HG03103 (cell line): ENCODE measurements around the gene VILL.
"Not testable (repeated sequence)": the region's sequence is repeated elsewhere in the genome, so short reads cannot be mapped to it uniquely, and the experiment has no call there.

Source experiments
- ATAC-seq: cut with Tn5 transposase; IDR thresholded peaks from one replicate; pipeline ENCODE4 v1.9.1; 2021; ENCODE audit warnings: low read depth; ENCODE audit not compliant: unreplicated experiment

The VILL gene

DNA sequence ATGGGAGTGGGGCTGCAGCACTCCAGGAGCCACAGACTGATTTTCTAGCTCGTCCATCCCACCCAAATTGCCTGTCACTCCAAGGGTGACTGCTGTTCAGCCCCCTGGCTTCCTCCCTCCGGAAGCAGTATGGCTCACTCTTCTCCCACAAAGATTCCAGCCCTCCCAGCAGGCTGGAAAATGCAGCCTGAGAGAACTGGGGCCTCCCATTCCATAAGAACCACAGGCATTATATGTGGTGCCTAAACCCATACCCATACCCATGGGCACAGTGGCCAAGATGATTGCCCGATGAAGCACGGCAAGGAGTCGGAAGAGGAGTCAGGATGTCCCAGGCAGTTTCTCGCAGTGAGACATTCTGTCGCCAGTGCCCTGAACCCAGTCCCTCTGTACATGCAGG lies 6.0 kb upstream of the VILL start:
- no peak for ATAC-seq

DNA sequence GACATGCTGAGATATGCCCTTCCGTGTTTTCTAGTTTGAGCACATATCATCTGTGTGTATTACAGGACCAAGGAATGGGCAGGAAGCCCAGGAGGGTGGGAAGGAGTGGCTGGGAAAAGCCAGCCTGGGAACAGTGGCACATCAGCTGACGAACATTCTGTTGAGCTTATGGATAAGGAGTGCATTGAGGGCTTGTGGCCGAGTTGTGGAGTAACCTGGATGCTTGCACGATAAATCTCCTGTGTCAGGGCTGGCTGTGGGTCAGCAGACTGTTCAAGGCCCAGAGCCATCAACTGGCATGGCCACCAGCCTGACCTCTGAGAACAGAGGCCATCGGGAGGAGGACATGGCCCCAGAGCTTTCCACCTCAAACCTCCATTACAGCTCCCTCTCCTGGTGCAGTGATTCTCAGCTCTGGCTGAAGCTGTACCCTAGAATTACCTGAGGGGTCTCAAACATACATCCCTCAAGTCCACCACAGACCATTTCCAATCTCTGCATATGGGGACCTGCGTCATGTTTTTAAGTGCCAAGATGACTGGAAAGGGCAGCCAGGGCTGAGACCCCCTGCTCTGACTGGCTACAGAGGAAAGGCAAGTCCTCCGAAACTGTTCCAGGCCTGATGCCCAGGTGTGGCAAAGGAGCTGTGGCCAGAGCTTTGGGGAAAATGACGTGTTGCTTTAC lies 4.8 kb upstream of the VILL start:
- ATAC-seq = no peak

DNA sequence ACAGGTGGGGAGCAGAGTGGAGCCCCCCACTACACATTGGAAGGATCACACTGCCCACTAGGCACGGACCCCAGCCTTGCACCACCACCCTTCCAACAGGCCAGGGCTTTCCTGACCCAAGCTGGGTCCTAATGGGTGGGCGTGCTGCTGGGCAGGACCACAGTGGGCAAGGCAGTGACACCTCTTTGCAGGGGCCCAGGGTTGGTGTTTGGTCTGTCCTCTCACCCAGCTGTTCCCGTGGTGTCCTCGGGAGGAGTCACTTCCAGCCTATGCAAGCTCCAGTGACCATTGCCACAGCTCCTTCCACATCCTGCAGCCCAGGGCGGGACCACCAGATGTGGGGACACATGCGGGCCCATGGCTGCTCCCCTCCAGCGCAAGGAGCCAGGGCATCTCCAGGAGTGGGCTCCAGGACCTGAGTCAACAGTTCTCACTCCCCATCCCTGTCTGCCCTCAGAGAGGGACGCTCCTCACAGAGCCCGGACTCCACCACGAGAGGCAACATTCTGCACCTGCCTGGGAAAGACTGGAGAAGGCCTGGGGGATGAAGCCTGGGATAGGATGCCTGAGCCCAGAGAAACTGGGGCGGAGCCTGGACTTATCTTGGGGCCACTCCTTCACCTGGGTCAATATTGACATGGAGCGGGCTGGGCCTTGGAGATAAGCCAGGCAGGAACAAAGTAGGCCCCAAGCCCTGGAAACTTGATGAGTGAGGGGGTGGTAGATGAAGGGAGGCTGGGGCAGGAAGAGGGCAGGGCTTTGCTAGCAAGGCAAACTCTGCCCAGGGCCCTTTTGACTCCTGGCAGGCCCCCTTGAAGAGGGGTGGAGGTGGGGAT lies 3.9 kb upstream of the VILL start:
- ATAC-seq = no peak

DNA sequence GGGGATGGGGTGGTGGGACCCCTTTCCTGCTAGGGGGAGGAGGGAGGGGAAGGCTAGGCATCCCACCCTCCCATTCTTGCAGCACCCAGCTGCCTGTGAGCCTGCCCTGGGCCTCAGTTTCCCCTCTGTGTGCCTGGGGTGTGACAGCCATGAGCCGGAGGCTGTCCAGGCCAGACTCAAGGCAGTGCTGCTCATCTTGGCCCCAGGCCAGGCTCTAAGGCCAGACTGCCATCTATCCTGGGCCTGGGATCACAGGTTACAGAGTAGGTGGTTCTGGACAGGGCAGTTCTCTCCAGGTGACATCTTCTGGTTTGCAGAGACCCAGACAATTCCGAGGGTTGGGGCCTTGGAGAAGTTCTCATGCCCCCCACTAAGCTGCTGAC lies 3.3 kb upstream of the VILL start:
- ATAC-seq = no peak

DNA sequence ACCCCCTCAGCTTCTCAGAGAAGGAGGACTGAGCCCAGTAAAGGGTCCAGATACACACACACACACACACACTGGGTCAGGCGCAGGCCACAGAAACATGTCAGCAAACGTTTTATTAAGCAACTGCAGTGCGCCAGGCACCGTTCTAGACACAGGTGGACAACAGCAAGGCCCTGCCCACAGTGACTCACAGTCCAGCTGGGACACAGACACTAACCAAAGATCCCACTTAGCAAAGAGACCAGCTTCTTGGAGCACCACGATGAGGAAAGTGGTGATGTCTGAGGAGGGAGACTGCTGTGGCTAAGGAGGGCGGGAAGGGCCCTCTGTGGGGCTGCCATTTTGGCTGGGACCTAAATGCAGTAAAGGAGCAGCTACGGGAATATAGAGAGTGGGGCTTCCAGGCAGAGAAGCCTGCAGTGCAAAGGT lies 2.8 kb upstream of the VILL start:
- ATAC-seq = no peak

DNA sequence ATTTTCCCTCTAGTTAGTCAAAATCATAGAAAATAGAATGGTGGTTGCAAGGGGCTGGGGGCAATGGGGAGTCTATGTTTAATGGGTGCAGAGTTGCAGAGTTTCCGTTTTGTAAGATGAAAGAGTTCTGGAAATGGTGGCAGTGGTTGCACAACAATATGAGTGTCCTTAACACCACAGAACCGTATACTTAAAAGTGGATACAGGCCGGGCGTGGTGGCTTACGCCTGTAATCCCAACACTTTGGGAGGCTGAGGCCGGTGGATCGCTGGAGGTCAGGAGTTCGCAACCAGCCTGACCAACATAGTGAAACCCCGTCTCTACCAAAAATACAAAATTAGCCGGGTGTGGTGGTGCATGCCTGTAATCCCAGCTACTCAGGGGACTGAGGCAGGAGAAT lies 2.2 kb upstream of the VILL start:
- ATAC-seq = not testable (repeated sequence)

DNA sequence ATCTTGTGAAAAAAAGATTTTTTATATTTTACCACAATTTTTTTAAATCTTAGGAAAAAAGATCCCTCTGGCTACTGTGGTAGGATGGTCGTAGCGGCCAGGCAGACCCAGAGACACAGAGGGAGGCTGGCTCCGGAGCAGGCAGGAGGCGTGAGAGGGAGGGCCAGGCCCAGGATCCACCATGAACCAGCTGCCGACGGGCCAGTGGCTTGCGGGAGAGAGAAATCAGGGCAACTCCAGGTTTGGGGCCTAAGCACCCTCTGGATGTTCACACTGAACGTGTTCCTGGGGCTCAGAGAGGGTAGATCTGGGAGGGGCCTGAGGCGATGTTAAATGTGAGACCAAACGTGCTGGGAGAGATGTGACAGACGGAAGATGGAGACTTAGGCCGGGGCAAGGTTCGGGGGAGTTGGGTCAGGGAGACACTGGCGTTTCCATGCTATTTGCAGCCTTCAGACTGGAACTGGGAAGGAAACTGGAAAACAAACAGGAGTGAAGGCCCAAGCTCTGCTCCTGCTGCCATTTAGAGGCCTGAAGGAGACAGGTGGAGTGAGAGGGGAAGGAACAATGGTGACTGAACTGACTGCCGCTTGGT lies 1.6 kb upstream of the VILL start:
- no peak for ATAC-seq

DNA sequence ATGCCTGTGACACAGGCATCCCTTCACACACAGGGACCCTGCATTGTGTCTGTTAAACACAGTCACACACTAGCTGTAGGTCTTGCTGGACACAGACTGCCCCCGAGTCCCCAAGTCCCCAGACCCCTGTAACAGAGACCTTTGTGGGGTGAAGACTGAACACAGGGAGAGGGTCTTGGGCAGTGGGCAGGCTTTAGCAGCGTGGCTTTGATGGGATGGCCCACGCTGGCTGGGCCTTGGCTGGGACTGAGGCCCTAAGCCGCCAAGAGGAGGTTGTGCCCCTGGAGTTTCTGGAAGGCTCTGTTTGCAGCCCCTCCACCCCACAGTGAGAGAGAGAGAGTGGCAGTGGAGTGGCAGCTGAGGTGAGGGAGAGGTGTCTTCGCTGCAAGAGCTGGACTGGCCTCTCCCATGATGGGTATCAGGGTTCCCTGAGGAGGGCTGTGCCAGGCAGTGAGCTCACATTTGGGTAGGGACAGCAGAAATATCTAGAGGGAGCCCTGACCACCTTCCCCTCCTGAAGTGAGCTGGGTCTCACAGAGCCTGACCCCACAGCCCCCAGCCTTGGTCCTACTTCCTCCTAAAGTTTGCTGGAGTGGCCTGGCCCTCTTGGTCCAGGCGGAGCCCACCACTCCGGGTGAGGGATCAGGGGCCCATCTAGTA lies 635 bp upstream of the VILL start:
- no peak for ATAC-seq

DNA sequence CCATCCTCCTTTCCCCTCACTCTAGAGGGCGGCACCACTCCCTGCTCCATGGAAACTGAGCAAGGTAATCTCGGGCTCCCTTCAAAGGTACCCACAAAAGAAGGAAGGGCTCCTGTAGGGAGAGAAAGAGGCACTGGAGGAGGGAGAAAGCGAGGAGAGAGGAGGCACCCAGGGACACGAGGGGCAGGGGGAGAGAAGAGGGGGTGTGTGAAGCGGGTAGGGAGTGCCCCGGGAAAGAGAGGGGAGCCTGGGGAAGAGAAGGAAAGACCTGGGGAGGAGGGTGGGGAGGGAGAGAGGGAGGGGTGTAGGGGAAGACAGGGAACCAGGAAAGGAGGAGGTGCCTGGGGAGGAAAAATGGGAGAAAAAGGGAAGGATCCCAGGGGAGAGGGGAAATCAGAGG lies 523 bp downstream of the VILL start:
- ATAC-seq = no peak

DNA sequence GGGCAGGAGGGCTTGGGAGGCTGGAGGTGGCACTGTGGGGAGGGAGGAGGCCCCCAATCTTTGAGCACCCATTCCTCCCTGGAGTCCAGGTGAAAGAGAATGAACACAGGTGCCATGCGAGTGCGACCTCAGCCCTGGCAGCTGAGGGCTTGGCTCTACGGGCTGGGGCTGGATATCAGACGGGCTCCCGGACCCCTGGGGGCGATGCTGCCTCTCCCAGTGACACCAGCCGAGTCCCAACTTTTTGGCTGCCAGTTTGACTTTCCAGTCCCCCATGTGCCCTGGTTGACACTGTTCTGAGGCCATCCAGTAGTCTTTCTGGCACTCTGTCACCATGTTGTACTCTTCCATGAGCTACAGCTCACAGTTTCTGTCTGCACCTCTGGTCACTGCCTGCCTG lies 1.2 kb downstream of the VILL start:
- no peak for ATAC-seq

DNA sequence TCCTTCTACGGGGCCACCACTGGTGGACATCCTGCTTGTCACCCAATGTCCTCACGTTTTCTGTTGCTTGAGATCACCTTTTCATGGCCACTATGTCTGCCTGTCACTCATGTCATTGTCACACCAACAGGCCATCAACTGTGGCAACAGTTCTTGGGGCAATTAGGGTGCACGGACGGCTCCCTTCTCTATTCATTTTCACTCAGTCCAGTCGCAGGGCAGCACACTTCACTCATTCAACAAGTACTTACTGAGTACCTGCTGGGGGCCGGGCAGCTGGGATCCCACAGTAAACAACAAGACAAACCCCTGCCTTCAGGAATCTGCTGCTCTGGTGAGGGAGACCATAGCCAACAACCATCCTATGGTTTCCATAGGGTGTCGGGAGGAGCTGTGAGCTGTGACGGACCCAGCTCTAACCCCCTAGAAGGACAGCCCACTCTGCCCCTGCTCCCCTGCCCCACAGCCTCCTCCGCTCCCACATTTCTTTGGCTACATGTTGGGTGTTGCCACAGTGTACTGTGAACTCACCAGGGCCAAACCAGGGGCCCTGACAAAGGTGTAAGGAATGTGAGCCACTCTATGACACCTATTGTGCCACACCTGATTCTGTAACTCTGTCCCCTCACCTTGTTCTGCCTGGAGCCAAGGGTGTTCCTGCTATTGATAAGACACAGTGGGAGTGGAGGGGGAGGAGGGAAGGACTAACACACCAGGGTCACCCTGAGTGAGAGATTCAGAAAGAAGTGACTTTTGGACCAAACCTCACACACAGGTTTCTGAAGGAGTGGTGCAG lies 1.9 kb downstream of the VILL start:
- no peak for ATAC-seq

DNA sequence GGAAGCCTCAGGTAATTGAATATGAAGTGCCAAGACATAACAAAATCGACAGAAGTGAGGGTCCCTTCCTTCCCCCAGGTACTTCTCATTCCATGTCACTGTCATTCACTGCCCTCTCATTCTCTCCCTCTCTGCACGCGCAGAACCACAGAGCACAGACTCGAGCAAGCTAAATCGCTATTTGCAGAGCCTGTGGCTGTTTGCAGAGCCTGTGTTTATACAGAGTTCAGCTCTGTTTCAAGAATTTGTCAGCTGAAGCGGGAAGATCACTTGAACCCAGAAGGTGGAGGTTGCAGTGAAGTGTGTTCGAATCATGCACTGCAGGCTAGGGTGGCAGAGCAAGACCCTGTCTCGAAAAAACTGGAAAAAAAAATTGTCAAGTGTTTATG lies 2.5 kb downstream of the VILL start:
- no peak for ATAC-seq

DNA sequence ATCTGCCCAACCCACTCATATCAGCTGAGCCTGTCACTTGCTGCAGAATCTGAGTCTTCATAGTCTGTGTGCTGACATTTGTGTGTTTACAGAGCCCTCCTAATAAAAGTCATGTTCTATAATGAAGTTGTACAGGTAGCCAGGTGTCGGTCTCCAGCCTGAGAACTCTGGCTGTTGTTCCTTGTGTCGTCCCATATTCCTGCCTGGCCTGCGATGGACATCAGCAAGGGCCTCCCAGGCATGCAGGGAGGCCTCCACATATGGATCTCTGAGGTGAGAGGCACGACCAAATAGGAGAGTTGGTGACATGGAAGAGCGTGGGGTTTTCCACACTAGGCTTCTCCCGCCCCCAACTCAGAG lies 2.9 kb downstream of the VILL start:
- no peak for ATAC-seq

DNA sequence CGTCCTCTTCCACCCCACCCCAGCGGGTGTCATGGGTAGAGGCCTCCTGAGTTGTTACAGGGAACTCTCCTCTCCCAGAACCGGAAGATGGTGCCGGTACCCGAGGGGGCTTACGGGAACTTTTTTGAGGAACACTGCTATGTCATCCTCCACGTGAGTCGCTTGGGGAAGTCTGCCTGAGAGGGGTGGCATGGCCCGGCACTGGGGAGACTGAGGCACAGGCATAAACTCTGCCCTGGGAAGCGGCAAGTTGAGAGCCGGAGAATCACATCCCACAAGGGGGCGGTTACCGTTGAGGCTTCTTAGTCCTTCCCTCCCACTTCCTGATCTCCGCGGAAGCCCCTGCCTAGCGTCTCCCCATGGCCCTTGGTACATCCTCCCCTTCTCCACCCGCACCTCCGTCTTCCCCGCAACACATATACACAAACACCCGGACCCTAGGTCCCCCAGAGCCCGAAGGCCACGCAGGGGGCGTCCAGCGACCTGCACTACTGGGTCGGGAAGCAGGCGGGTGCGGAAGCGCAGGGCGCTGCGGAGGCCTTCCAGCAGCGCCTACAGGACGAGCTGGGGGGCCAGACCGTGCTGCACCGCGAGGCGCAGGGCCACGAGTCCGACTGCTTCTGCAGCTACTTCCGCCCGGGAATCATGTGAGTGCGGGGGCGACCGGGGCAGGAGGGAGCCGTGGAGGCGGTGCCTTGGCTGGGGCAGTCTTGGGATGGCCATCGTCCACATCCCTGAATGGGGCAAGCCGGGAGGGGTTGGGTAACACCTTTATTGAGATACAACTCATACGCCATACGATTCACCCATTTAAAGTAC lies 3.4 kb downstream of the VILL start:
- peak; percentile 47 for ATAC-seq

DNA sequence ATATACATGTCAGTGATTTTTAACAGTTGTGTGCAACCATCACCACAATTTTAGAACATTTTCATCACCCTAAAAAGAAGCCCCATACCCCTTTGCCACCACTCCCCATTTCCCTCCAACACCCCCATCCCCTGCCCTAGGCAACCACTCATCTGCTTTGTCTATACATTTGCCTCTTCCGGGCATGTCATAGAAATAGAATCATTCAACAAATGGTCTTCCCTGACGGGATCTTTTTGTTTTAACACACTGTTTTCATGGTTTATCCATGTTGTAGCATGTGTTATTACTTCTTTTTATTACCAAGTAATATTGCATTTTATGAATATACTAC lies 4.0 kb downstream of the VILL start:
- ATAC-seq = no peak

DNA sequence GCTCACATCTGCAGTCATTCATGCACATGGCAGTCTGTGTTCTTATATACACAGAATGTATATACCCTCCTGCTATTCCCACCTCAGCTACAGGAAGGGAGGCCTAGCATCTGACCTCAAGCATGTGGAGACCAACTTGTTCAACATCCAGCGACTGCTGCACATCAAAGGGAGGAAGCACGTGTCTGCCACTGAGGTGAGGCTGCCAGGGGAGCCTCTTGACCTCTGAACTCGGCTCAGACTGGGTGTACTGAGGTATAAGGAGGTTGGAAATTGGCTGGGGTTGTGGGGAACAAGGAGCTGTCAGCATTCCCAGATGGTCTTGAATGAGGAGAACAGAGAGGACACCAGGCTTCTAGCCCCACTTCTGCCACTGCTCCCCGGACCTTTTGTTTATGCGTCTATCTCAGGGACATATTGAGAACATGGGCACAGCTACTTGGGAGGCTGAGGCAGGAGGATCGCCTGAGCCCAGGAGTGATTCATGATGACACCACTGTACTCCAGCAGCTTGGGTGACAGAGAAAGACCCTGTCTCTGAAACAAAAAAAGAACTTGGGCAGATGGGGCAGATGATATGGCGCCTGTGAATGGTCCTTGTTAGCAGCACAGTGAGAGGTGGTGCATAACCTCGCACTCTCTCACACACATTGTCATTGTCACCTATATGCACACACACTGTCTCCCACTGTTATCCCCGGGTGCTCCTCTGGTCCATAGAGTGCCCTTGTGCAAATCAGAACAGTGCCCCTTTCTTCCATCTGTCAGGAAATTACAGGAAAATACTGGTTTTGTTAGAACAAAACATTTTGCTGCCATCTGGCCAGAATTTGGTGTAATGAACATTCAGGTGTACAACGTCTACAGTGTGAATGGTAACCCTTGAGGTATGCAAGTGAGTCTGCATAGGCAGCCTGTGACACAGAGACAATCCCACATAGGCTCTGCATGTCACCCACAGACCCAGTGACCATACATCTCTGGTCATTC lies 5.4 kb downstream of the VILL start:
- no peak for ATAC-seq

DNA sequence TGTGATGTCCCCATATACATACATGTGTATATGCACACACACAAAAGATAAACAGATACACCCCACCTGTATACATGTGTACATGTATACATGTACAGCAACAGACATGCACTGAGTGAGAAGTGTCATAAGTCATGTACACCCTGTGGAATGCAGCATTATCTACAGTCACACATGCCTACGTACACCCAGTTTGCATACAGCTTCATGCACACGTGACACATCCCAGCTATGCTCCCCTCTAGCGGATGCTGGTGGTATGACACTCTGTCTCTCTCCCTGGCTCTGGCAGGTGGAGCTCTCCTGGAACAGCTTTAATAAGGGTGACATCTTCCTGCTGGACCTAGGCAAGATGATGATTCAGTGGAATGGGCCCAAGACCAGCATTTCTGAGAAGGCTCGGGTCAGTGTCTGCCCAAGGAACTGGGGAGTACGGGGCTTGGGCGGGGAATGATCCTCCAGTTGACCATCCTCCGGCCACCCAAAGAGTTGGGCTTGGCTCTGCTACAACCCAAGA lies 6.3 kb downstream of the VILL start:
- ATAC-seq = peak; percentile 42

DNA sequence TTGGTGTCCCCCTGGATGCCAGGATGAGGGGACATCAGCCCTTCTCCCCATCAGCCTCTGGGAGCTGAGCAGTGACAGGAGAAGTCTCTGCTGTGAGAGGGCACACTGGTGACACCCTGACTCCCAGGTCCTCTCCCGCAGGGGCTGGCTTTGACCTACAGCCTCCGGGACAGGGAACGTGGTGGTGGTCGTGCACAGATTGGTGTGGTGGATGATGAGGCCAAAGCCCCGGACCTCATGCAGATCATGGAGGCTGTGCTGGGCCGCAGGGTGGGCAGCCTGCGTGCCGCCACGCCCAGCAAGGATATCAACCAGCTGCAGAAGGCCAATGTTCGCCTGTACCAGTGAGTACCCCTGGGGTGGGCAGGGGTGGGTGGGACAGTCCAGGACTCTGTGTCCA lies 6.8 kb downstream of the VILL start:
- ATAC-seq = no peak
